GM18498 (cell line): ENCODE results near the gene JMJD6.
A peak's percentile ranks its signal among the peaks of the same experiment; 100 is the strongest.

Experiments
- ATAC-seq: cut with Tn5 transposase; IDR thresholded peaks from one replicate; pipeline ENCODE4 v1.9.1; 2021; ENCODE audit warnings: mild to moderate bottlenecking, moderate library complexity; ENCODE audit not compliant: unreplicated experiment

The JMJD6 gene

GRCh38 chr17:76683011-76683755, 43.2 kb downstream of the JMJD6 start:
- no peak for ATAC-seq

GRCh38 chr17:76682296-76682695, 44.1 kb downstream of the JMJD6 start:
- ATAC-seq = no peak

- ATAC-seq = no peak
These were observed 44.9 kb downstream of the JMJD6 start for GRCh38 chr17:76681222-76682137.

- no peak for ATAC-seq
These were observed 47.2 kb downstream of the JMJD6 start for GRCh38 chr17:76679239-76679638.

- ATAC-seq = no peak
These were observed 48.1 kb downstream of the JMJD6 start for GRCh38 chr17:76678330-76678729.

- ATAC-seq = no peak
These were observed 49.0 kb downstream of the JMJD6 start for GRCh38 chr17:76677406-76677805.

GRCh38 chr17:76676629-76677028, 49.8 kb downstream of the JMJD6 start:
- no peak for ATAC-seq

- ATAC-seq = no peak
These were observed 50.8 kb downstream of the JMJD6 start for GRCh38 chr17:76675648-76676047.

- ATAC-seq = no peak
These were observed 51.8 kb downstream of the JMJD6 start for GRCh38 chr17:76674600-76674999.

- no peak for ATAC-seq
These were observed 52.7 kb downstream of the JMJD6 start for GRCh38 chr17:76673729-76674128.

- ATAC-seq = no peak
These were observed 53.5 kb downstream of the JMJD6 start for GRCh38 chr17:76672892-76673291.

GRCh38 chr17:76672270-76672851, 54.0 kb downstream of the JMJD6 start:
- ATAC-seq = no peak

- peak; percentile 13 for ATAC-seq
These were observed 54.5 kb downstream of the JMJD6 start for GRCh38 chr17:76671912-76672262.

- ATAC-seq = peak; percentile 95
These were observed 55.1 kb downstream of the JMJD6 start for GRCh38 chr17:76671123-76671911.

GRCh38 chr17:76670718-76671122, 55.7 kb downstream of the JMJD6 start:
- ATAC-seq = no peak

- ATAC-seq = no peak
These were observed 56.2 kb downstream of the JMJD6 start for GRCh38 chr17:76670020-76670717.
